ENCODE measurements around the gene FLT3LG. TPM values are rescaled to one million over a fixed set of nuclear protein-coding genes. Genes with fewer than 3 reads are reported as not detected.

Gene FLT3LG
- total and polyA plus RNA-seq, 2 of the 8 experiments (the other 6 are each of a cell fraction or from before 2014, with no cell fraction given), result 1.6 to 3.2 TPM

DNA sequence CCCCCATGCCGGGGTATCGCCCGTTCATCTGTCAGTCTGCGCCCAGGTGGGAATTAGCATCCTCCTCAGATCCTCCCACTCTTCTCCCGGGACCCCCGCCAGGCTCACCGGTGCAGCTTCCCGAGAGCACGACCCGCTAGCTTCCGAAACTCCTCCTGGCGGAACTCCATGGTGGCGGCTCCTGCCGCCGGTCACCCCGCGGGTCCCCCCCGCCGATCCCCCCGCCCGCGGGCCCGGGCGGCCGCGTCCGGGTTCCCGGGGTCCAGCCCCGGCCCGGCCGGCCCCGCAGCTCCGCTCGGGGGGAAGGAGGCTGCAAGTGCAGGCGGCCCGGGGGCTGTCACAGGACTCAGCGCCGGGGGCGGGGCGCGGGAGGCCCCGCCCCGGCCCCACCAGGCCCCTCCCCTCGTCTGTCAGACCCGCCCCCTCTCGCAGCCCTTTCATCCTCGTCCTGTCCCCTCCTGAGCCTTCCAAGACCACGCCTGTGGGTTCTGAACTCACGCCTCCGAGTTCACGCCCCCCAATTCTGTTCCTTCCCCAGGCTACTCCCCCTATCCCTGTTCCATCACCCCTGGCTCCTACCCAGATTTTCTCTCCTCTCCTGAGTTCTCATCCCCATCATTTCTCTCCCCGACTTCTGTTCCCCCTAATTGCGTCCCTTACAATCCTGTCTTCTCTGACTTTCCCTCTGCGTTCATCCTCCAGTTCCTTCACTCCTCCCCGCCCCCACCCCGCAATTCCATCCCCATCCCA lies 32.6 kb upstream of the FLT3LG start, which contains the start of gene SLC17A7:
TSS of gene SLC17A7 (minus strand) at position 318 of the 750 bp plus-strand sequence. CDS start at position 170, 148 bp downstream.
- Histone ChIP-seq H4K20me1 (replicated peaks in 1 of 2; ENCODE audit: control insufficient read depth in 1 of 2, insufficient read depth in 2 of 2, low read length in 2 of 2) (no peaks in the 10 kb centered on the region), H3K79me2 (ENCODE audit: control insufficient read depth in 1 of 2, insufficient read depth in 2 of 2, low read length in 2 of 2) (no peaks in the 10 kb centered on the region), H3K27ac (ENCODE audit: low read depth, low read length) (no peak within 1 kb of the TSS), H3K14ac (ENCODE audit: insufficient read length) (no peak within 1 kb of the TSS), H3K79me1 (ENCODE audit: low read depth, low read length) (no peaks in the 10 kb centered on the region), H4K8ac (ENCODE audit: extremely low read depth, insufficient read depth, low read length) (no peak within 1 kb of the TSS; the same call in 1 of the 2 replicates), H2AK5ac (ENCODE audit: low read depth, low read length) (no peak within 1 kb of the TSS), H3K9ac (replicated peaks in 1 of 4; ENCODE audit: extremely low read depth in 1 of 4, low read depth in 3 of 4, low read length in 3 of 4) (0 out of 7 replicates have a peak within 1 kb of the TSS, but pooled peaks of 1 of the 4 experiments have one; percentile 13), H3K56ac (replicated peaks; ENCODE audit: insufficient read length, low read depth, low read length) (no peak within 1 kb of the TSS), H3K18ac (ENCODE audit: extremely low read depth, low read length) (peak within 1 kb of the TSS; percentile 3), H3K23ac (ENCODE audit: insufficient read length) (no peak within 1 kb of the TSS), H4K91ac (replicated peaks; ENCODE audit: insufficient read length, low read length) (no peak within 1 kb of the TSS), H3K9me3 (ENCODE audit: insufficient read depth in 2 of 2, low read depth in 1 of 2, low read length in 1 of 2) (no peaks in the 10 kb centered on the region), H2AFZ (ENCODE audit: low read length) (peak within 1 kb of the TSS; percentile 95; the same call in 1 of the 2 replicates), H4K5ac (ENCODE audit: insufficient read length, low read depth, low read length) (no peak within 1 kb of the TSS), H3K27me3 (replicated peaks in 1 of 4; ENCODE audit: control insufficient read depth in 3 of 4, extremely low read depth in 1 of 4, insufficient read depth in 3 of 4, low read length in 3 of 4) (peaks cover 25 to 47% (median 43%) of the 10 kb centered on the region in 4 experiments), H2BK120ac (replicated peaks; ENCODE audit: low read depth, low read length) (no peak within 1 kb of the TSS), H3K4ac (replicated peaks; ENCODE audit: insufficient read length, low read depth, low read length) (no peak within 1 kb of the TSS), H2BK20ac (ENCODE audit: low read length) (no peak within 1 kb of the TSS), H3K23me2 (ENCODE audit: low read depth, low read length) (peaks cover 20% of the 10 kb centered on the region; the same call in 1 of the 2 replicates), H3K4me2 (ENCODE audit: insufficient read depth in 1 of 2, low read depth in 2 of 2, low read length in 2 of 2) (peak within 1 kb of the TSS; percentile 53 to 73), H3K4me3 (ENCODE audit: extremely low read depth in 1 of 4, insufficient read depth in 2 of 4, low read depth in 3 of 4, low read length in 4 of 4) (peak within 1 kb of the TSS; percentile 39 to 57 (median 50)), H3K4me1 (replicated peaks in 1 of 4; ENCODE audit: control insufficient read depth in 3 of 4, insufficient read depth in 4 of 4, low read length in 3 of 4) (peaks cover 0 to 10% (median 7%) of the 10 kb centered on the region in 4 experiments; a peak in 4 of 7 replicates), H2BK5ac (ENCODE audit: low read depth, low read length) (peak within 1 kb of the TSS; percentile 55; the same call in 1 of the 2 replicates), H3K36me3 (ENCODE audit: control insufficient read depth in 2 of 4, insufficient read depth in 4 of 4, low read length in 3 of 4) (peaks cover 0 to 2% (median under 1%) of the 10 kb centered on the region in 4 experiments; a peak in 3 of 8 replicates), H2BK15ac (ENCODE audit: low read length) (no peak within 1 kb of the TSS), H2BK12ac (ENCODE audit: low read depth, low read length) (peak within 1 kb of the TSS; percentile 63; the same call in 1 of the 2 replicates)
- ChIA-PET CTCF (ENCODE audit: partially characterized antibody) (interaction anchor here (0.9 to 7.9 kb wide), 9 partner anchors 9 to 74 kb away, joined by 3 to 88 read pairs (median 7); partner anchors contain the start of genes GFY and PIH1D1), POLR2A (ENCODE audit: partially characterized antibody) (interaction anchor here (0.7 to 4.1 kb wide), 7 partner anchors 9 to 179 kb away, joined by 3 to 13 read pairs (median 3); partner anchors contain the start of genes ALDH16A1 and PIH1D1)
- 5% methylated on average over 31 of the region's 56 CpGs; no CpG with 5 or more reads in 1 of the 2 experiments for WGBS, 2 experiments (ENCODE audit: extremely low coverage in 1 of 2, insufficient coverage in 1 of 2, insufficient read length in 1 of 2, insufficient replicate concordance in 2 of 2, low coverage in 1 of 2, low lambda C conversion rate in 2 of 2, missing lambda C conversion rate in 1 of 2)
- FAIRE-seq (no peak), DNase-seq (ENCODE audit: low read depth in 1 of 2, low spot score in 2 of 2) (peak in 1 of 2 experiments; percentile 82)
- TF ChIP-seq PHF8 (conservative IDR thresholded peaks at IDR 0.05; ENCODE audit: low read depth, low read length), result 0 out of 2 replicates have a peak, but pooled peaks have one; percentile 44
- peak; percentile 30 for TF ChIP-seq KDM4A (IDR thresholded peaks at IDR 0.05; ENCODE audit: low read depth, low read length, severe bottlenecking)
- TF ChIP-seq, protein P1, sequence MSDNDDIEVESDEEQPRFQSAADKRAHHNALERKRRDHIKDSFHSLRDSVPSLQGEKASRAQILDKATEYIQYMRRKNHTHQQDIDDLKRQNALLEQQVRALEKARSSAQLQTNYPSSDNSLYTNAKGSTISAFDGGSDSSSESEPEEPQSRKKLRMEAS (IDR thresholded peaks at IDR 0.05), result no peak
- no peak for TF ChIP-seq RFX5 (IDR thresholded peaks at IDR 0.05; ENCODE audit: borderline replicate concordance, low read depth, low read length)
- TF ChIP-seq, protein P2, sequence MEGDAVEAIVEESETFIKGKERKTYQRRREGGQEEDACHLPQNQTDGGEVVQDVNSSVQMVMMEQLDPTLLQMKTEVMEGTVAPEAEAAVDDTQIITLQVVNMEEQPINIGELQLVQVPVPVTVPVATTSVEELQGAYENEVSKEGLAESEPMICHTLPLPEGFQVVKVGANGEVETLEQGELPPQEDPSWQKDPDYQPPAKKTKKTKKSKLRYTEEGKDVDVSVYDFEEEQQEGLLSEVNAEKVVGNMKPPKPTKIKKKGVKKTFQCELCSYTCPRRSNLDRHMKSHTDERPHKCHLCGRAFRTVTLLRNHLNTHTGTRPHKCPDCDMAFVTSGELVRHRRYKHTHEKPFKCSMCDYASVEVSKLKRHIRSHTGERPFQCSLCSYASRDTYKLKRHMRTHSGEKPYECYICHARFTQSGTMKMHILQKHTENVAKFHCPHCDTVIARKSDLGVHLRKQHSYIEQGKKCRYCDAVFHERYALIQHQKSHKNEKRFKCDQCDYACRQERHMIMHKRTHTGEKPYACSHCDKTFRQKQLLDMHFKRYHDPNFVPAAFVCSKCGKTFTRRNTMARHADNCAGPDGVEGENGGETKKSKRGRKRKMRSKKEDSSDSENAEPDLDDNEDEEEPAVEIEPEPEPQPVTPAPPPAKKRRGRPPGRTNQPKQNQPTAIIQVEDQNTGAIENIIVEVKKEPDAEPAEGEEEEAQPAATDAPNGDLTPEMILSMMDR (IDR thresholded peaks at IDR 0.05; ENCODE audit: control extremely low read depth in 1 of 3, insufficient read depth in 1 of 3, low read depth in 1 of 3, low read length in 3 of 3), result peak in 1 of 3 experiments; percentile 1; a peak in 1 of 4 replicates
- no peak for TF ChIP-seq RNF2 (IDR thresholded peaks at IDR 0.05; ENCODE audit: borderline replicate concordance, low read depth, low read length, missing control alignments, poor library complexity, severe bottlenecking)
- TF ChIP-seq CREB1 (IDR thresholded peaks at IDR 0.05), result no peak

Data from H1 (cell line).